ENCODE data around the gene IFIT3. TPM values are rescaled to one million over a fixed set of nuclear protein-coding genes. Genes with fewer than 3 reads are reported as not detected.

Gene IFIT3
- total and polyA plus RNA-seq, 2 experiments from 2014 or later, result 0.42 to 0.52 TPM

DNA sequence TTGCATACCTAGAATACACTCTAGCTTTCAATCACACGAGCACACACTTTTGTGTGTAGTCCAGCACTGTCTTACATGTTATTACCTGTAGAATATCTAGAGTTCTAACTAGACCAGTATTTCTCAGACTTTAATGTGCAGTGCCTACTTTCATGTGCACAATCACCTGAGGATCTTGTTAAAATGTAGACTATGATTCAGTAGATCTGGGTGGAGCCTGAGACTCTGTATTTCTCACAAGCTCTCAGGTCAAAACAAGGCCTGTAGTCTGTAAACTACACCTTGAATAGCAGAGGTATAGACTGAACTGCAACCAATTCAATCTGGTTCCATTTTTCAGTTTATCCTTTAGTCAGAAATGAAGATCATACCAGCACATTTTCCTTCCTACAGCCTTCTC is 14.8 kb upstream of the IFIT3 start:
- Mint-ChIP-seq H3K4me3 (no peak overlapping the region), H3K27ac (no peak overlapping the region), H3K4me1 (peaks cover 5% of the 10 kb centered on the region; the same call in 2 of the 3 replicates), H3K27me3 (ENCODE audit: insufficient read depth, low read depth, poor library complexity) (peaks cover 5% of the 10 kb centered on the region), H3K36me3 (ENCODE audit: low read depth) (no peaks in the 10 kb centered on the region), H3K9me3 (peaks cover 8% of the 10 kb centered on the region; the same call in 2 of the 3 replicates)
- Histone ChIP-seq H4K20me1 (replicated peaks; ENCODE audit: insufficient read depth) (no peaks in the 10 kb centered on the region), H3K9me2 (ENCODE audit: insufficient read depth) (no peaks in the 10 kb centered on the region), H3F3A (replicated peaks; ENCODE audit: low read depth) (no peaks in the 10 kb centered on the region), H3K36me3 (ENCODE audit: insufficient read depth) (no peaks in the 10 kb centered on the region), H2AFZ (no peak overlapping the region), H3K79me2 (replicated peaks; ENCODE audit: insufficient read depth) (no peaks in the 10 kb centered on the region), H3K27me3 (ENCODE audit: insufficient read depth) (no peaks in the 10 kb centered on the region), H3K4me2 (no peak overlapping the region), H3K27ac (ENCODE audit: low read depth) (no peak overlapping the region), H3K4me1 (ENCODE audit: insufficient read depth) (0 out of 2 replicates have a peak, but pooled peaks cover 5% of the 10 kb centered on the region), H3K4me3 (no peak overlapping the region)
- DNase-seq (ENCODE audit: low spot score), result no peak
- TF ChIP-seq CREB1 (CRISPR knock-in tag; IDR thresholded peaks at IDR 0.05; ENCODE audit: low read depth), result no peak
- TF ChIP-seq STAT1 (IDR thresholded peaks at IDR 0.05; ENCODE audit: unreplicated experiment), result no peak
- TF ChIP-seq, protein P1, sequence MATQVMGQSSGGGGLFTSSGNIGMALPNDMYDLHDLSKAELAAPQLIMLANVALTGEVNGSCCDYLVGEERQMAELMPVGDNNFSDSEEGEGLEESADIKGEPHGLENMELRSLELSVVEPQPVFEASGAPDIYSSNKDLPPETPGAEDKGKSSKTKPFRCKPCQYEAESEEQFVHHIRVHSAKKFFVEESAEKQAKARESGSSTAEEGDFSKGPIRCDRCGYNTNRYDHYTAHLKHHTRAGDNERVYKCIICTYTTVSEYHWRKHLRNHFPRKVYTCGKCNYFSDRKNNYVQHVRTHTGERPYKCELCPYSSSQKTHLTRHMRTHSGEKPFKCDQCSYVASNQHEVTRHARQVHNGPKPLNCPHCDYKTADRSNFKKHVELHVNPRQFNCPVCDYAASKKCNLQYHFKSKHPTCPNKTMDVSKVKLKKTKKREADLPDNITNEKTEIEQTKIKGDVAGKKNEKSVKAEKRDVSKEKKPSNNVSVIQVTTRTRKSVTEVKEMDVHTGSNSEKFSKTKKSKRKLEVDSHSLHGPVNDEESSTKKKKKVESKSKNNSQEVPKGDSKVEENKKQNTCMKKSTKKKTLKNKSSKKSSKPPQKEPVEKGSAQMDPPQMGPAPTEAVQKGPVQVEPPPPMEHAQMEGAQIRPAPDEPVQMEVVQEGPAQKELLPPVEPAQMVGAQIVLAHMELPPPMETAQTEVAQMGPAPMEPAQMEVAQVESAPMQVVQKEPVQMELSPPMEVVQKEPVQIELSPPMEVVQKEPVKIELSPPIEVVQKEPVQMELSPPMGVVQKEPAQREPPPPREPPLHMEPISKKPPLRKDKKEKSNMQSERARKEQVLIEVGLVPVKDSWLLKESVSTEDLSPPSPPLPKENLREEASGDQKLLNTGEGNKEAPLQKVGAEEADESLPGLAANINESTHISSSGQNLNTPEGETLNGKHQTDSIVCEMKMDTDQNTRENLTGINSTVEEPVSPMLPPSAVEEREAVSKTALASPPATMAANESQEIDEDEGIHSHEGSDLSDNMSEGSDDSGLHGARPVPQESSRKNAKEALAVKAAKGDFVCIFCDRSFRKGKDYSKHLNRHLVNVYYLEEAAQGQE (IDR thresholded peaks at IDR 0.05; ENCODE audit: unreplicated experiment), result no peak
- TF ChIP-seq POLR2AphosphoS5 (IDR thresholded peaks at IDR 0.05; ENCODE audit: low read depth), result no peak
- TF ChIP-seq CTCF (conservative IDR thresholded peaks at IDR 0.05; ENCODE audit: low read depth in 2 of 2), result no peak
- TF ChIP-seq EZH2 (IDR thresholded peaks at IDR 0.05; ENCODE audit: low read depth, unreplicated experiment), result no peak
- TF ChIP-seq NANOG (IDR thresholded peaks at IDR 0.05; ENCODE audit: borderline replicate concordance), result no peak
- no peak for ATAC-seq

- Mint-ChIP-seq H3K27ac (no peak overlapping the region), H3K27me3 (ENCODE audit: insufficient read depth, low read depth, poor library complexity) (peaks cover 5% of the 10 kb centered on the region), H3K9me3 (peaks cover 8% of the 10 kb centered on the region; the same call in 2 of the 3 replicates), H3K4me3 (no peak overlapping the region), H3K36me3 (ENCODE audit: low read depth) (no peaks in the 10 kb centered on the region), H3K4me1 (peaks cover 5% of the 10 kb centered on the region; the same call in 2 of the 3 replicates)
- no peak for DNase-seq (ENCODE audit: low spot score)
- Histone ChIP-seq H3K27ac (ENCODE audit: low read depth) (no peak overlapping the region), H3K4me1 (ENCODE audit: insufficient read depth) (0 out of 2 replicates have a peak, but pooled peaks cover 5% of the 10 kb centered on the region), H3K4me3 (no peak overlapping the region), H2AFZ (no peak overlapping the region), H3K4me2 (no peak overlapping the region), H3K27me3 (ENCODE audit: insufficient read depth) (no peaks in the 10 kb centered on the region), H3K9me2 (ENCODE audit: insufficient read depth) (no peaks in the 10 kb centered on the region), H4K20me1 (replicated peaks; ENCODE audit: insufficient read depth) (no peaks in the 10 kb centered on the region), H3K79me2 (replicated peaks; ENCODE audit: insufficient read depth) (no peaks in the 10 kb centered on the region), H3F3A (replicated peaks; ENCODE audit: low read depth) (no peaks in the 10 kb centered on the region), H3K36me3 (ENCODE audit: insufficient read depth) (no peaks in the 10 kb centered on the region)
- no peak for ATAC-seq
- no peak for TF ChIP-seq ETS1 (IDR thresholded peaks at IDR 0.05)
- TF ChIP-seq CTCF (conservative IDR thresholded peaks at IDR 0.05; ENCODE audit: low read depth in 2 of 2), result no peak
Measured at GRCh38 chr10:89314676-89315075, 13.1 kb upstream of the IFIT3 start.

Measured in GM23338 (cell line).